ENCODE results near the gene PRSS16.
A peak's percentile ranks its signal among the peaks of the same experiment; 100 is the strongest.
"Not testable (repeated sequence)": the region's sequence is repeated elsewhere in the genome, so short reads cannot be mapped to it uniquely, and the experiment has no call there.

Gene PRSS16

DNA sequence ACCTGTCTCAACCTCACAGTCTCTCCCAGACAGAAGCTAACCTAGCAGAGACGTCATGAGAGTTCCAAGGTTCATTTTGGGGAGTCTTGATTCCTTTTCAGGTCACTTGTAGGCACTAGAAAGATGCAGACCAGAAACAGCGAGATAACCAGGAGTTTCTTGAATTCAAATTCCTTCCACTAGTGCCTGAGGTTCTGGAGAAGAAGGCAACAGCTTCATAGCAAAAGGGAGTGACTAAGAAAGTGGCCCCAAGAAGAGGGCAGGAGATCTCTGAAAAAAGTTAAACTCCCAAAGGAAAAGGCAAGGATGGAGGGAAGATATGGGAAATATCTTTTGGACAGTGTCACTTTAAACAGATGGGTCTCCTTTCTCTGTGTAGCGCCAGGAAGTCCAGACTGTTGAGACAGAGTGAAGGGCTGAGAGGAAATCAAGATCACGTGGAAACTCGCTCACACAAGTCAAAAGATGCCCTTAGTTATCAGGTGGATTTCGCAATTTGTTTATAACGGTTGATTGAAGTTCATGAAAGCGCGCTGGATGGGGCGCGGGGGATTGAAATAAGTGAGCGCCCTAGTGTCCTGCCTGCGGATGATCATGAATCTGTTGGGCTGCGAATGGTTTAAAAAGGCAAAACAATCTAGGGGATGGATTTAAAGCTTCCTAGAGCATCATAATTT, 4.8 kb upstream of the PRSS16 start:
- no peak for DNase-seq (ENCODE audit: low read depth in 2 of 2)

DNA sequence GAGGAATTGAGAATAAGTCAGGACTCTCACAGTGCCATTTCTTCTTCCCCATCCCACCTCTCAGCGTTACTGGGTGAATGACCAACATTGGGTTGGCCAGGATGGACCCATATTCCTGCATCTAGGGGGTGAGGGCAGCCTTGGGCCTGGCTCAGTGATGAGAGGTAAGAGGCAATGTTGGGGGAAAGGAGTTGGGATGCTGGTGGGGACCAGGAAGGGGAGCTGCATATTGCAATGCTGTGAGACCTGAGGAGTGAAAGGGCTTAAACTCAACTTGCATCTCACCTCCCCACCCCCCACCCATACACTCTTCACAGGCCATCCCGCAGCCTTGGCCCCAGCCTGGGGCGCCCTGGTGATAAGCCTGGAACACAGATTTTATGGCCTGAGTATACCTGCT, 1.3 kb downstream of the PRSS16 start:
- no peak for DNase-seq (ENCODE audit: low read depth in 2 of 2)

GRCh38 chr6:27250277-27251111, 3.0 kb downstream of the PRSS16 start:
- DNase-seq (ENCODE audit: low read depth in 2 of 2): no peak

- DNase-seq (ENCODE audit: low read depth in 2 of 2): peak; percentile 60 to 74
Measured at GRCh38 chr6:27251112-27251605, 3.7 kb downstream of the PRSS16 start.

DNA sequence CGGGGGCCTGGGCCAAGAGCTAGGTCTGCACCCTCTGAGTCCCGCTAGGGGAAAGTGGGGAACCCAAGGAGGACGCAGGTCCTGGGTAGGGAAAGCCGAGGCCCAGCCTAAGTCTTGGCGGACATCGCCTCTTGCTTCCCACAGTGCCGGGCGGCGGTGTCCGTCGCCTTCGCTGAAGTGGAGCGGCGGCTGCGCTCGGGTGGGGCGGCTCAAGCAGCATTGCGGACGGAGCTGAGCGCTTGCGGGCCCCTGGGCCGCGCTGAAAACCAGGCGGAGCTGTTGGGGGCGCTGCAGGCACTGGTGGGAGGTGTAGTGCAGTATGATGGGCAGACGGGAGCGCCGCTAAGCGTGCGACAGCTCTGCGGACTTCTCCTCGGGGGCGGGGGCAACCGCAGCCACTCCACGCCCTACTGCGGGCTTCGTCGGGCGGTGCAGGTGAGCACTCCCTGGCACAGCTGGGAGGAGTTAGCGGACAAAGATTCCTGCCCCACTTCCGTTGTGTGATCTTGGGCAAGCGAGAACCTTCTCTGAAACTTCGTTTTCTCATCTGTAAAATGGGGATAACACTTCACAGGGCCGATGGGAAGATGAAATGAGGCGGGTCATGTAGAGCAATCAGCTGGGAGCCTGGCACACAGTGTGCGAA, 4.2 kb downstream of the PRSS16 start:
- DNase-seq (ENCODE audit: low read depth in 2 of 2): peak; percentile 59 to 72

GRCh38 chr6:27254566-27254965, 7.1 kb downstream of the PRSS16 start:
- no peak for DNase-seq (ENCODE audit: low read depth in 2 of 2)

DNA sequence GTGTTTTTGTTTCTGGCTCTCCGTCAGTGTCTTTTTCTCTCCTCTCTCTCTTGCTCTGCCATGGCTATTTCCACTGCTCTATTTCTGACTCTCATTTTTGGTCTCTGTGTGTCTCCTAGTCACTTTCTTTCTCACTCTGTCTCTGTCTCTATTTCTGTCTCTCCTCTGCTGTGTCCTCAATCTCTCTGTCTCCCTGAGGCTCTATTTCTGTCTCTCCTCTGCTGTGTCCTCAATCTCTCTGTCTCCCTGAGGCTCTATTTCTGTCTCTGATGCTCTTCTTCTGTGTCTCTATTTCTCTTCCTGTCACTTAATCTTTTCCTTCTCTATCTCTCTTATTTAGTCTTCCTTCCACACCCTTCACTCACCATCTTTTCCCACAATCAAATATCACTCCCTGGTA, 8.4 kb downstream of the PRSS16 start:
- DNase-seq (ENCODE audit: low read depth in 2 of 2): no peak

- no peak for DNase-seq (ENCODE audit: low read depth in 2 of 2)
Measured at GRCh38 chr6:27260369-27260768, 12.9 kb downstream of the PRSS16 start.

DNA sequence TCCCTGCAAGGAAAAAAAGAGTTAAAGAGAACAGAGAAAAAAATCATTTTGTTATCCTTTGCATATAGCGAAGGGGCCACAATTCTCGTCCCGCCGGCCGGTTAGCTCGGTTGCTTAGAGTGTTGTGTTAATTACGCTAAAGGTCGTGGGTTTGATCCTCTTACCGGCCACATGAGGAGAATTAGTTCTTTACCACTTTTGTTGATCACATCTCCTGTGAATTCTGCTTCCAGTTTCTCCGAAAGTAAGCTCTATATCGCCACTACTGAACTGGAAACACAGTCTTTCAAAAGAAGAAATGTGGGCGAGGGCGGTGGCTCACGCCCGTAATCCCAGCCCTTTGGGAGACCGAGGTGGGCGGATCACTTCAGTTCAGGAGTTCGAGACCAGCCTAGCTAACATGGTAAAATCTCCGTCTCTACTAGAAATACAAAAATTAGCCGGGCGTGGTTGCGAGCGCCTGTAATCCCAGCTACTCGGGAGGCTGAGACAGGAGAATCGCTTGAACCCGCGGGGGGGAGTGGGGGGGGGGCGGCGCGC, 13.4 kb downstream of the PRSS16 start:
- no peak for DNase-seq (ENCODE audit: low read depth in 2 of 2)

DNA sequence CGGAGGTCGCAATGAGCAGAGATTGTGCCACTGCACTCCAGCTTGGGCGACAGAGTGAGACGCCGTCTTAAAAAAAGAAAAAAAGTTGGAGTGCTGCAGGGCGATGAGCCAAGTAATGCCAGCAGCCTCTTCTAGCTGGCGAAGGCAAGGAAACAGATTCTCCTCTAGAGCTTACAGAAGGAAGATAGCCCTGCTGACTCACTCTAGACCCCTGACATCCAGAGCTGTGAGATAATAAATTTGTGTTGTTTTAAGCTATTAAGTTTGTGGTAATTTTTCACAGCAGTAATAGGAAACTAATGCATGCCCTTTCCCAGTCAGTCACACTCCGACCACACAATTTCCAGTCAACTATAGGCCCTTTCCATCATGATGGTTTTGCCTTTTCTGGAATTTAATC, 16.4 kb downstream of the PRSS16 start:
- no peak for DNase-seq (ENCODE audit: low read depth in 2 of 2)

GRCh38 chr6:27267003-27267402, 19.5 kb downstream of the PRSS16 start:
- DNase-seq (ENCODE audit: low read depth in 2 of 2): not testable (repeated sequence)

- DNase-seq (ENCODE audit: low read depth in 2 of 2): no peak
Measured at GRCh38 chr6:27267857-27268434, 20.4 kb downstream of the PRSS16 start.

- no peak for DNase-seq (ENCODE audit: low read depth in 2 of 2)
Measured at GRCh38 chr6:27268803-27269202, 21.3 kb downstream of the PRSS16 start.

DNA sequence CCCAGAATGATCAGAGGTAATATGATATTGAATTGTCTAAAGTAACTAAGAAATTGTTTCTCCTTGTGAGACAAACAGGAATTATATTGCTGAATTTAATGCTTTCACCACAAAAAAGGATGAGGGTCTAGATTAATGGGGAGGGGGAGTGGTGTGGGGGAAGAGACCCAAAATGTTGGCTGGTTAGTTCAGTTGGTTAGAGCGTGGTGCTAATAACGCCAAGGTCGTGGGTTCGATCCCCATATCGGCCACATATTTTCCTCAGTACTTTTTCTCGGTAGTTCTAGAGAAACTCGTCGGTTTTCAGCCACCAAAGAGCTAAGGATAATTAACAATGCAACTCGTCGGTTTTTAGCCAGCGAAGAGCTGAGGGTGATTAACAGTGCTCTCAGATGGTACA, 26.3 kb downstream of the PRSS16 start:
- DNase-seq (ENCODE audit: low read depth in 2 of 2): no peak

GRCh38 chr6:27275025-27275956, 27.8 kb downstream of the PRSS16 start:
- DNase-seq (ENCODE audit: low read depth in 2 of 2): no peak

DNA sequence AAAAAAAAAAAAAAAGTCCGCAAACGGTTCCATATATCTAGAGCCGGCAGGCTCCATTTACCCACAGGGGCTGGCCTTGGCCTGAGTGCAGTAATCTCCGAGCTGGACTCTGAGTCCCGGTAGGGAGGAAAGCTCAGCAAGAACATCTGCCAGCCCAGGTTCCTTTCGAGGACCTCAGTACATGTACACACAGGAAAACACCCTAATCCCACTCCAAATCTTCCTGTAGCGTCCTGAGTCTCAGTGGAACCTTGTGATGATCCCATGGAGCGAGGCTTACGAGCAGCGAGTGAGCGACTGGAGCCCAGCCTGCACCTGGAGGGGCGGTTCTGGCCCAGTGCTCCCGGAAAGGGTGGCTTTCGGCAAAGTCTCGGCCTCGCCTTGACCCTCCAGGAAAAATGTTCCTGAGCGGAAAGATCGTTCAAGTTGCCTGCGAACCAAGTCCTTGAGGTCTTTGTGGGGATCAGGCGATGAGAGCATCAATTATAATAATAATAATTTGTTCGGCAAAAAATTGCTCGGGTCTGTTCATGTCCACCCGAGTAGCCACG, 32.1 kb downstream of the PRSS16 start:
- no peak for DNase-seq (ENCODE audit: low read depth in 2 of 2)

DNA sequence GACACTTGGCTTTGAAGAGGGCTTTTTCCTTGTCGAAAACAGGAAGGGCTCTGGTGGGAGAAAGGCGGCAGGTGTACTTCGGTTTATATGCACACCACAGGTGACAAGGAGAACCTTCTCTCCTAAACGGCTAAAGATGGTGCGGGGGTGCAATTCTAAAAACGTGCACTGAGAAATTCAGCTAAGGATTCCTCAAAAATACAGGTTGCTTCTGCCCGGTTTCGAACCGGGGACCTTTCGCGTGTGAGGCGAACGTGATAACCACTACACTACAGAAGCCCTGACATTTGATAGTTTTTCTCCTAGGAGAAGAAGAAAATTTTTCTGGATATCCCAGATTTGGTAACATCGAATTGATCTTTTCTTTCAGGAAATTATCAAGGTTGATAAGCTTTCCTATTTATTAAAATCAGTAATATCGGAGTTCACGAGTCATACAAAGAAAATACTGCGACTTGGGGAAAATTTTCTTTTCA, 32.6 kb downstream of the PRSS16 start:
- DNase-seq (ENCODE audit: low read depth in 2 of 2): peak; percentile 15 to 28

DNA sequence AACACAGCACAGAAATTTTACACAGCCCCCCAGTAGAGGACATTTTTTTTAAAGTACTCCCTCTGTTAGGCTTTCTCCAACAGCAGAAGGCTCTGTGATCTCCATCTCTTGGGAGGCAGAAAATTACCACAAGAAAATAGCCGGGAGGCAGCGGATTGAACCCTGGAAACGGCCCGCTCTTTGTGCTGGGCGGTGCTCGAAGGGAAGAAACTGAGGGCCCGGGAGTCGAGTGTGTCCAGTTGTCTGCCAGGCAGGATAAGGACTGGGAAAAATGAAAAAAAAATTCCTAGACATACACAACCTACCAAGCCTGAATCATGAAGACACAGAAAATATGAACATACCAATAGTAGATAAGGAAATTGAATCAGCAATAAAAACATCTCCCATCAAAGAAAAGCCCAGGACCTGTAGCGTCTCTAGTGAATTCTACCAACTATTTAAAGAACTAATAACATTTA, 33.1 kb downstream of the PRSS16 start:
- DNase-seq (ENCODE audit: low read depth in 2 of 2): no peak

- no peak for DNase-seq (ENCODE audit: low read depth in 2 of 2)
Measured at GRCh38 chr6:27281105-27281539, 33.6 kb downstream of the PRSS16 start.

DNA sequence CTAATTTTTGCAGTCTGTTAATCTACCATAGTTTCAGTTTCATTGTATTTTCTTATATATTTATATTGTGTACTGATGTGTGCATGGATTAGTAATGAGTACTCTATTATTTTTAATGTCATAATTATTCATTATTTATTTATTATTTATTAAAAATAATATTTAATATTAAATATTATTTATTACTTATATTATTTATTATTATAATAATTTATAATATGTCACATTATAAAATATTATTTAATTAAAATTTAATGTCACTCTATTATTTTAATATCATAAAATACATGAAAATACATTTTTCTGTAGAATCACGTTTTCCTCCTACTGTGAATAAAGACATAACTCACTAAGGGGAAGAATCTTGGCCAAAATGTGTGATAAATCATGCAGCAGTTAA, 34.1 kb downstream of the PRSS16 start:
- no peak for DNase-seq (ENCODE audit: low read depth in 2 of 2)

All from stimulated activated CD4-positive, alpha-beta T cell treated with anti-CD3 and anti-CD28 coated beads, Interleukin-15, amount 100 ng/mL, for 48 hours (primary cell).